ENCODE results near the gene TOMM34.

- TF ChIP-seq CTCF (IDR thresholded peaks at IDR 0.05): no peak
- TF ChIP-seq POLR2A (IDR thresholded peaks at IDR 0.05): no peak
Observed at GRCh38 chr20:44918342-44918741, 41.9 kb downstream of the TOMM34 start.

All from uterus (tissue), 2 donors.